Testis (tissue), 2 donors: ENCODE data around the gene GOLT1A.

ENCODE experiments used
- CTCF ChIP-seq, 3 experiments: fragments of 450-650 bp in 2 of 3; fragments of 200-600 bp in 1 of 3; sonication (generic) in 1 of 3; IDR thresholded peaks; one replicate each; pipeline ENCODE4 v1.5.1; 2016 to 2019; ENCODE audit warnings: antibody characterized with exemption in 3 of 3, mild to moderate bottlenecking in 2 of 3, moderate library complexity in 1 of 3
- POLR2A ChIP-seq: fragments of 450-650 bp; IDR thresholded peaks from one replicate; pipeline ENCODE4 v1.6.1; 2017; ENCODE audit warnings: antibody characterized with exemption, mild to moderate bottlenecking, moderate library complexity

DNA sequence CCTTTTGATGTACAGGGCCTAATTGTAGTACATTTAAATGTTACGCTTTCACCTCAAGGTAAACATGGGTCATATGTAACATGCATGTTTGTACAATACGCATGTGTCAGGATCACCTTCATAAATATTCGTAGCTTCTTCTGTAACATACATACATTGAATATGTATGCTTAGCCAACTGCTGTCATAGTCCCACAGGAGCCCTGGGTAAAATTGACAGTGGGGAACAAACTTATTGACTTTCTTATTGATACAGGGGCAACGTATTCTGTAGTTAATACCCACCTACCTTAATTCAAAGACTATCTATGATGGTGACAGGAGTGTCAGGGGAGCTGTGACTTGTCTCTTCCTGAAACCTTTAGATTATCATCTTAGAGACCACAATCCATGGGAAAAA lies 43.9 kb downstream of the GOLT1A start:
- no peak for TF ChIP-seq CTCF (IDR thresholded peaks at IDR 0.05)
- TF ChIP-seq POLR2A, result no peak
